Endothelial cell of umbilical vein (primary cell): Measurements from ENCODE around the gene NTSR1. TPM values are rescaled to one million over a fixed set of nuclear protein-coding genes. Genes with fewer than 3 reads are reported as not detected.

Experiments used
- BruUV-seq: library from RNA; stranded (reverse); fragments of 400-500 nt; replicated peaks from 2 replicates; lab custom pipeline; 2021; lab: Mats Ljungman, UMichigan
- CTCF ChIA-PET: fragments of 300-600, 350-600 bp; sonication (Branson Sonifier 250); formaldehyde crosslinking; loops from one replicate; lab custom pipeline; 2021; ENCODE audit warnings: antibody characterized with exemption, inconsistent platforms; lab: Charles Lee
- POLR2A ChIA-PET: fragments of 300-600, 350-600 bp; sonication (Branson Sonifier 250); formaldehyde crosslinking; loops from one replicate; lab custom pipeline; 2021; ENCODE audit warnings: antibody characterized with exemption, inconsistent platforms; lab: Charles Lee
- DNase-seq: peaks from one replicate; pipeline ENCODE4 v3.0.0-alpha.2; 2011; ENCODE audit warnings: low read depth, low spot score
- FAIRE-seq: peaks from 2 replicates; lab custom pipeline; 2011; peaks lifted over from hg19 to GRCh38; lab: Jason Lieb, UNC
- H2AFZ ChIP-seq: 2 replicates; pipeline ENCODE4 v1.6.0; 2012; ENCODE audit warnings: low read depth, low read length, control low read depth, inconsistent platforms
- H3K27ac ChIP-seq: 2 replicates; pipeline ENCODE4 v1.5.1; 2011; ENCODE audit warnings: low read depth, mild to moderate bottlenecking, control low read depth, low read length, moderate library complexity; ENCODE audit not compliant: insufficient read depth
- H3K27me3 ChIP-seq, 2 experiments: 2 replicates each; pipeline versions ENCODE4 v1.6.0 to v1.6.1; 2011; ENCODE audit warnings: low read length in 2 of 2, mixed read lengths in 1 of 2; ENCODE audit not compliant: control insufficient read depth in 2 of 2, insufficient read depth in 2 of 2
- H3K36me3 ChIP-seq, 2 experiments: 2 replicates in 1 of 2; 3 replicates in 1 of 2; pipeline ENCODE4 v1.5.1; 2011; ENCODE audit warnings: low read length in 2 of 2, mild to moderate bottlenecking in 1 of 2, moderate library complexity in 1 of 2; ENCODE audit not compliant: control insufficient read depth in 2 of 2, insufficient read depth in 2 of 2; ENCODE audit errors: extremely low read depth in 1 of 2
- H3K4me1 ChIP-seq: 3 replicates; pipeline ENCODE4 v1.5.1; 2011; ENCODE audit warnings: mild to moderate bottlenecking, low read length; ENCODE audit not compliant: control insufficient read depth, insufficient read depth; ENCODE audit errors: extremely low read depth
- H3K4me2 ChIP-seq: 2 replicates; pipeline ENCODE4 v1.6.1; 2011; ENCODE audit warnings: low read length, control low read depth, mixed read lengths; ENCODE audit not compliant: insufficient read depth
- H3K4me3 ChIP-seq, 3 experiments: fragments of 200-600 bp in 1 of 3; sonication (generic), shearing (Covaris generic) in 1 of 3; replicated peaks in 1 of 3; 2 replicates each; pipeline ENCODE4 v1.5.1; 2011 to 2016; ENCODE audit warnings: control low read depth in 3 of 3, low read length in 3 of 3, mild to moderate bottlenecking in 2 of 3, inconsistent platforms in 1 of 3, low read depth in 1 of 3, moderate library complexity in 1 of 3; ENCODE audit not compliant: insufficient read depth in 1 of 3
- H3K79me2 ChIP-seq: 2 replicates; pipeline ENCODE4 v1.6.0; 2012; ENCODE audit warnings: low read length, inconsistent platforms; ENCODE audit not compliant: control insufficient read depth, insufficient read depth
- H3K9ac ChIP-seq: replicated peaks from 2 replicates; pipeline ENCODE3; 2011; ENCODE audit warnings: low read length, control low read depth; ENCODE audit not compliant: insufficient read depth; ENCODE audit errors: extremely low read depth
- H3K9me1 ChIP-seq: replicated peaks from 3 replicates; pipeline ENCODE4 v1.6.0; 2011; ENCODE audit warnings: mild to moderate bottlenecking, low read length; ENCODE audit not compliant: control insufficient read depth, insufficient read depth; ENCODE audit errors: extremely low read depth
- H3K9me3 ChIP-seq: replicated peaks from 2 replicates; pipeline ENCODE4 v1.5.1; 2012; ENCODE audit warnings: low read length, inconsistent platforms; ENCODE audit not compliant: control insufficient read depth, insufficient read depth
- H4K20me1 ChIP-seq: replicated peaks from 2 replicates; pipeline ENCODE3; 2011; ENCODE audit warnings: mild to moderate bottlenecking, low read length; ENCODE audit not compliant: control insufficient read depth, insufficient read depth; ENCODE audit errors: extremely low read depth
- EZH2 ChIP-seq: IDR thresholded peaks from 2 replicates; pipeline ENCODE4 v1.6.1; 2012; ENCODE audit warnings: borderline replicate concordance, low read depth, mild to moderate bottlenecking, moderate library complexity, low read length, inconsistent platforms; ENCODE audit not compliant: severe bottlenecking
- FOS ChIP-seq: IDR thresholded peaks from 2 replicates; pipeline ENCODE4 v1.6.1; 2011; ENCODE audit warnings: mild to moderate bottlenecking, low read length, moderate library complexity, borderline replicate concordance; ENCODE audit not compliant: insufficient read depth
- GATA2 ChIP-seq: IDR thresholded peaks from 2 replicates; pipeline ENCODE4 v1.7.0; 2011; ENCODE audit warnings: low read depth, mild to moderate bottlenecking, moderate library complexity, mixed read lengths, low read length; ENCODE audit not compliant: insufficient read length, insufficient read depth
- JUN ChIP-seq: IDR thresholded peaks from 2 replicates; pipeline ENCODE4 v1.6.1; 2011; ENCODE audit warnings: borderline replicate concordance, low read depth; ENCODE audit not compliant: insufficient read length, insufficient read depth
- MAX ChIP-seq: IDR thresholded peaks from 2 replicates; pipeline ENCODE4 v1.6.1; 2011; ENCODE audit not compliant: insufficient read depth, insufficient read length
- MYC ChIP-seq: IDR thresholded peaks from one replicate; pipeline ENCODE4 v1.6.1; 2011; ENCODE audit warnings: mild to moderate bottlenecking, low read depth, low read length
- POLR2A ChIP-seq: IDR thresholded peaks from 2 replicates; pipeline ENCODE4 v1.6.1; 2012; ENCODE audit warnings: low read depth, mild to moderate bottlenecking, control low read depth, low read length
- POLR2AphosphoS5 ChIP-seq: IDR thresholded peaks from 2 replicates; pipeline ENCODE4 v1.6.1; 2012; ENCODE audit warnings: low read depth, mild to moderate bottlenecking, control low read depth, low read length, moderate library complexity; ENCODE audit not compliant: insufficient read depth
- dilution Hi-C: fragments of 300-500 bp; cut with MboI; formaldehyde crosslinking; loops from one replicate; pipeline ENCODE4 v1.15.0; 2019; ENCODE audit warnings: low sequenced_read_pairs; ENCODE audit not compliant: extremely low pct_ligation_motif_present
- intact Hi-C: fragments of 100-400 bp; cut with micrococcal nuclease; formaldehyde crosslinking; loops from one replicate; pipeline ENCODE4 v1.10.0; 2022
- polyA plus RNA-seq, 4 experiments: library from polyadenylated mRNA; depleted of rRNA in 3 of 4; stranded (reverse) in 3 of 4; unstranded in 1 of 4; fragments of >200 nt; gene quantifications; 2 replicates each; pipeline versions ENCODE4 v1.2.1 to v1.2.3, GENCODE V29; 2011 to 2012; ENCODE audit warnings: missing spikeins in 1 of 4
- total RNA-seq: library from RNA; stranded (reverse); gene quantifications from 2 replicates; pipeline ENCODE4 v1.2.3, GENCODE V29; 2021
- TF ChIP-seq, protein P1 (sequence below), 2 donors: IDR thresholded peaks; 1 replicate in 1 of 2; 2 replicates in 1 of 2; pipeline ENCODE4 v1.5.1; 2011; ENCODE audit warnings: low read length in 2 of 2, mild to moderate bottlenecking in 2 of 2, moderate library complexity in 2 of 2, control low read depth in 1 of 2, inconsistent platforms in 1 of 2, low read depth in 1 of 2; ENCODE audit not compliant: insufficient read depth in 1 of 2; ENCODE audit errors: extremely low read depth in 1 of 2

NTSR1 gene
- total and polyA plus RNA-seq, 2 donors (not counting 3 experiments of a cell fraction or from before 2014, with no cell fraction given): 0.14 to 2.1 TPM

DNA sequence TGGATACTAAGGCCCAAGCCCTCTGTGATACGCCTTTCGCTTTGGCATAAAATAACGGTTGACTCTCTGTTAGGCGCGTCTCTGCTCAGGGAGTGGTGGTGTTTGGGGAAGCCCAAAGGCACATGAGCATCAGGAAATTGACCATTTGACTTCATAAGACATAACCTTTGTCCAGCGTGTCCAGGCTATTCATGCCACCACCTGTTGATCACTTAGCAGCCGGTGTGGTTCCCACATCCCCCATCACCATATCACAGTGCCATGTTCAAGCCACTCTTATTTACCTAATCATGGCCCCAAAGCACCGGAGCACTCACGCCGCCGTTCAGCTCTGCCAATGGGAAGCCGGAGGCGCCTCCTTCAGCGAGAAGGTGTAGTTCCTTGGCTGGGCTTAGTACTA is 38.5 kb upstream of the NTSR1 start:
- intact Hi-C loops: no loop called here
- Histone ChIP-seq H3K27ac (no peak overlapping the region), H2AFZ (no peak overlapping the region), H3K9ac (no peak overlapping the region), H3K4me3 (no peak overlapping the region), H3K9me3 (no peaks in the 10 kb centered on the region), H3K4me2 (no peak overlapping the region), H3K79me2 (no peaks in the 10 kb centered on the region), H3K27me3 (no peaks in the 10 kb centered on the region), H3K4me1 (peaks cover 13% of the 10 kb centered on the region), H3K9me1 (no peaks in the 10 kb centered on the region), H3K36me3 (no peaks in the 10 kb centered on the region), H4K20me1 (no peaks in the 10 kb centered on the region)
- CTCF ChIA-PET: interaction anchor here (1.0 to 9.2 kb wide), 7 partner anchors 8 to 138 kb away, joined by 3 to 120 read pairs (median 5); no protein-coding TSS in a partner anchor
- no TSS peak for BruUV-seq
- DNase-seq: no peak
- dilution Hi-C loops: no loop called here
- no peak for FAIRE-seq
- POLR2A ChIA-PET: no interaction called here
- TF ChIP-seq FOS: no peak

DNA sequence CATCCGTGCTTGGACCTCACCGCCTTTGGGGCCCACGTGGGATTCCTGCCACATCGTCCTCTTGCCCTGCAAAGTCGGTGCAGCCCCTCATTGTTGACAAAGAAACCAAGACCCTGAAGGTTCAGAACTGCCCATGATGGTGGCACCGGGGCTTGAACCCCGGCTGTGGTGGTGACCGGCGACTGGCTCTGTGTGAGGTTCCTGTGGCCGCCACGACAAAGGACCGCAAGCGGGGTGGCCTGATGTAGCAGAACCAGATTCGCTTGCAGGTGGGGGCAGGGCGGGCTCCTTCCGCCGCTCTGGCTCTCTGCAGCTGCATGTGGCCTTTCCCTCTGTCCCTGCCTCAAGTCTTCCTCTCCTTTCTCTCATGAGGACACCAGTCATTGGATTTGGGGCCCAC is 37.6 kb upstream of the NTSR1 start:
- no TSS peak for BruUV-seq
- intact Hi-C loops: no loop called here
- CTCF ChIA-PET: interaction anchor here (1.8 to 9.2 kb wide), 2 partner anchors 11 to 121 kb away, joined by 4 to 120 read pairs; no protein-coding TSS in a partner anchor

More for the DNA sequence above, 37.6 kb upstream of the NTSR1 start:
- Histone ChIP-seq H3K27me3 (no peaks in the 10 kb centered on the region), H3K9me3 (no peaks in the 10 kb centered on the region), H3K9me1 (no peaks in the 10 kb centered on the region), H3K4me2 (no peak overlapping the region), H3K79me2 (no peaks in the 10 kb centered on the region), H4K20me1 (no peaks in the 10 kb centered on the region), H3K36me3 (no peaks in the 10 kb centered on the region), H3K4me1 (peaks cover 13% of the 10 kb centered on the region), H3K4me3 (no peak overlapping the region), H3K27ac (no peak overlapping the region), H2AFZ (no peak overlapping the region), H3K9ac (no peak overlapping the region)
- dilution Hi-C loops: no loop called here
- FAIRE-seq: no peak
- no peak for TF ChIP-seq POLR2A
- no peak for TF ChIP-seq FOS
- TF ChIP-seq GATA2: no peak
- TF ChIP-seq, protein P1, sequence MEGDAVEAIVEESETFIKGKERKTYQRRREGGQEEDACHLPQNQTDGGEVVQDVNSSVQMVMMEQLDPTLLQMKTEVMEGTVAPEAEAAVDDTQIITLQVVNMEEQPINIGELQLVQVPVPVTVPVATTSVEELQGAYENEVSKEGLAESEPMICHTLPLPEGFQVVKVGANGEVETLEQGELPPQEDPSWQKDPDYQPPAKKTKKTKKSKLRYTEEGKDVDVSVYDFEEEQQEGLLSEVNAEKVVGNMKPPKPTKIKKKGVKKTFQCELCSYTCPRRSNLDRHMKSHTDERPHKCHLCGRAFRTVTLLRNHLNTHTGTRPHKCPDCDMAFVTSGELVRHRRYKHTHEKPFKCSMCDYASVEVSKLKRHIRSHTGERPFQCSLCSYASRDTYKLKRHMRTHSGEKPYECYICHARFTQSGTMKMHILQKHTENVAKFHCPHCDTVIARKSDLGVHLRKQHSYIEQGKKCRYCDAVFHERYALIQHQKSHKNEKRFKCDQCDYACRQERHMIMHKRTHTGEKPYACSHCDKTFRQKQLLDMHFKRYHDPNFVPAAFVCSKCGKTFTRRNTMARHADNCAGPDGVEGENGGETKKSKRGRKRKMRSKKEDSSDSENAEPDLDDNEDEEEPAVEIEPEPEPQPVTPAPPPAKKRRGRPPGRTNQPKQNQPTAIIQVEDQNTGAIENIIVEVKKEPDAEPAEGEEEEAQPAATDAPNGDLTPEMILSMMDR (IDR thresholded peaks at IDR 0.05; ENCODE audit: extremely low read depth in 1 of 2, insufficient read depth in 1 of 2, low read depth in 1 of 2, low read length in 2 of 2): no peak
- no peak for TF ChIP-seq POLR2AphosphoS5
- no peak for TF ChIP-seq EZH2
- TF ChIP-seq MYC: no peak
- no peak for TF ChIP-seq JUN
- TF ChIP-seq MAX: no peak
- no peak for DNase-seq
- POLR2A ChIA-PET: no interaction called here
